H1 (cell line): ENCODE measurements around the gene NIPAL1. TPM values are rescaled to one million over a fixed set of nuclear protein-coding genes. Genes with fewer than 3 reads are reported as not detected.

Experiments
- CTCF ChIA-PET: fragments of 300-600 bp; sonication (Branson Sonifier 250); formaldehyde crosslinking; loops from one replicate; lab custom pipeline; 2021; ENCODE audit not compliant: partially characterized antibody; lab: Charles Lee
- POLR2A ChIA-PET: fragments of 300-600 bp; sonication (Branson Sonifier 250); formaldehyde crosslinking; loops from one replicate; lab custom pipeline; 2021; ENCODE audit warnings: inconsistent platforms; ENCODE audit not compliant: partially characterized antibody; lab: Charles Lee
- DNase-seq, 2 experiments: peaks; one replicate each; pipeline versions ENCODE4 v3.0.0 to v3.0.0-alpha.2; 2010 to 2022; ENCODE audit warnings: low spot score in 2 of 2, low read depth in 1 of 2, mixed read lengths in 1 of 2
- FAIRE-seq: peaks from 2 replicates; lab custom pipeline; 2011; peaks lifted over from hg19 to GRCh38; lab: Jason Lieb, UNC
- H2AFZ ChIP-seq: 2 replicates; pipeline ENCODE4 v1.8.1; 2012; ENCODE audit warnings: low read length, inconsistent platforms
- H2AK5ac ChIP-seq: 2 replicates; pipeline ENCODE4 v1.6.1; 2013; ENCODE audit warnings: low read depth, low read length
- H2BK120ac ChIP-seq: replicated peaks from 2 replicates; pipeline ENCODE3; 2013; ENCODE audit warnings: low read depth, low read length, inconsistent platforms
- H2BK12ac ChIP-seq: 2 replicates; pipeline ENCODE4 v1.6.1; 2013; ENCODE audit warnings: low read depth, low read length
- H2BK15ac ChIP-seq: 2 replicates; pipeline ENCODE4 v1.6.1; 2013; ENCODE audit warnings: low read length
- H2BK20ac ChIP-seq: 2 replicates; pipeline ENCODE4 v1.6.1; 2013; ENCODE audit warnings: low read length
- H2BK5ac ChIP-seq: 2 replicates; pipeline ENCODE4 v1.6.1; 2013; ENCODE audit warnings: low read depth, low read length
- H3K14ac ChIP-seq: 2 replicates; pipeline ENCODE4 v1.6.1; 2013; ENCODE audit warnings: inconsistent platforms; ENCODE audit not compliant: insufficient read length
- H3K18ac ChIP-seq: 2 replicates; pipeline ENCODE4 v1.6.1; 2013; ENCODE audit warnings: low read length; ENCODE audit errors: extremely low read depth
- H3K23ac ChIP-seq: 2 replicates; pipeline ENCODE4 v1.6.1; 2013; ENCODE audit warnings: inconsistent platforms; ENCODE audit not compliant: insufficient read length
- H3K23me2 ChIP-seq: 2 replicates; pipeline ENCODE4 v1.6.1; 2013; ENCODE audit warnings: low read depth, low read length
- H3K27ac ChIP-seq: 2 replicates; pipeline ENCODE4 v1.6.1; 2011; ENCODE audit warnings: low read depth, low read length, inconsistent platforms
- H3K27me3 ChIP-seq, 4 experiments: replicated peaks in 1 of 4; 1 replicate in 1 of 4; 2 replicates in 3 of 4; pipeline versions ENCODE4 v1.6.1 to v1.8.1; 2011 to 2013; ENCODE audit warnings: low read length in 3 of 4, mild to moderate bottlenecking in 3 of 4, inconsistent platforms in 2 of 4, mixed read lengths in 2 of 4, moderate library complexity in 1 of 4; ENCODE audit not compliant: control insufficient read depth in 3 of 4, insufficient read depth in 3 of 4; ENCODE audit errors: extremely low read depth in 1 of 4
- H3K36me3 ChIP-seq, 4 experiments: 2 replicates each; pipeline versions ENCODE4 v1.6.1 to v1.8.1; 2011 to 2013; ENCODE audit warnings: mild to moderate bottlenecking in 4 of 4, low read length in 3 of 4, moderate library complexity in 2 of 4, control low read depth in 1 of 4, inconsistent platforms in 1 of 4; ENCODE audit not compliant: insufficient read depth in 4 of 4, control insufficient read depth in 2 of 4
- H3K4ac ChIP-seq: replicated peaks from 2 replicates; pipeline ENCODE3; 2013; ENCODE audit warnings: low read length, low read depth, mixed read lengths, inconsistent platforms; ENCODE audit not compliant: insufficient read length
- H3K4me1 ChIP-seq, 4 experiments: replicated peaks in 1 of 4; 1 replicate in 1 of 4; 2 replicates in 3 of 4; pipeline versions ENCODE4 v1.6.1 to v1.8.1; 2011 to 2013; ENCODE audit warnings: low read length in 3 of 4, inconsistent platforms in 2 of 4, mixed read lengths in 1 of 4; ENCODE audit not compliant: insufficient read depth in 4 of 4, control insufficient read depth in 3 of 4
- H3K4me2 ChIP-seq, 2 experiments: 2 replicates each; pipeline versions ENCODE4 v1.6.1 to v1.8.1; 2011 to 2013; ENCODE audit warnings: low read depth in 2 of 2, low read length in 2 of 2, control low read depth in 1 of 2, inconsistent platforms in 1 of 2, mild to moderate bottlenecking in 1 of 2; ENCODE audit not compliant: insufficient read depth in 1 of 2
- H3K4me3 ChIP-seq, 4 experiments: fragments of 200-600, 300-600 bp in 1 of 4; sonication (generic), shearing (Covaris generic), sonication (Bioruptor Twin) in 1 of 4; 2 replicates each; pipeline versions ENCODE4 v1.5.1 to v1.8.1; 2011 to 2016; ENCODE audit warnings: low read length in 4 of 4, low read depth in 3 of 4, control low read depth in 2 of 4, inconsistent platforms in 2 of 4, mild to moderate bottlenecking in 2 of 4, mixed read lengths in 1 of 4, moderate library complexity in 1 of 4; ENCODE audit not compliant: insufficient read depth in 2 of 4; ENCODE audit errors: extremely low read depth in 1 of 4
- H3K56ac ChIP-seq: replicated peaks from 2 replicates; pipeline ENCODE3; 2013; ENCODE audit warnings: low read depth, mild to moderate bottlenecking, mixed read lengths, low read length, inconsistent platforms; ENCODE audit not compliant: insufficient read length
- H3K79me1 ChIP-seq: 2 replicates; pipeline ENCODE4 v1.6.1; 2013; ENCODE audit warnings: low read depth, low read length, control low read depth
- H3K79me2 ChIP-seq, 2 experiments: 2 replicates each; pipeline versions ENCODE4 v1.6.1 to v1.8.1; 2012 to 2013; ENCODE audit warnings: low read length in 2 of 2, mild to moderate bottlenecking in 2 of 2, inconsistent platforms in 1 of 2; ENCODE audit not compliant: insufficient read depth in 2 of 2, control insufficient read depth in 1 of 2
- H3K9ac ChIP-seq, 4 experiments: replicated peaks in 1 of 4; 1 replicate in 1 of 4; 2 replicates in 3 of 4; pipeline versions ENCODE4 v1.6.1 to v1.8.1; 2011 to 2013; ENCODE audit warnings: low read depth in 3 of 4, low read length in 3 of 4, control low read depth in 2 of 4, mild to moderate bottlenecking in 2 of 4, moderate library complexity in 2 of 4, inconsistent platforms in 1 of 4; ENCODE audit errors: extremely low read depth in 1 of 4
- H3K9me3 ChIP-seq, 2 experiments: 2 replicates each; pipeline versions ENCODE4 v1.6.1 to v1.8.1; 2012 to 2013; ENCODE audit warnings: mild to moderate bottlenecking in 2 of 2, moderate library complexity in 2 of 2, control low read depth in 1 of 2, inconsistent platforms in 1 of 2, low read depth in 1 of 2, low read length in 1 of 2, mixed read lengths in 1 of 2; ENCODE audit not compliant: insufficient read depth in 2 of 2
- H4K20me1 ChIP-seq, 2 experiments: replicated peaks in 1 of 2; 2 replicates each; pipeline versions ENCODE3 to v1.8.1; 2011 to 2013; ENCODE audit warnings: inconsistent platforms in 2 of 2, low read length in 2 of 2, mild to moderate bottlenecking in 1 of 2; ENCODE audit not compliant: insufficient read depth in 2 of 2, control insufficient read depth in 1 of 2
- H4K5ac ChIP-seq: 2 replicates; pipeline ENCODE4 v1.6.1; 2013; ENCODE audit warnings: low read length, low read depth, mixed read lengths, inconsistent platforms; ENCODE audit not compliant: insufficient read length
- H4K8ac ChIP-seq: 2 replicates; pipeline ENCODE4 v1.8.0; 2013; ENCODE audit warnings: mild to moderate bottlenecking, moderate library complexity, low read length, inconsistent platforms; ENCODE audit not compliant: insufficient read depth; ENCODE audit errors: extremely low read depth
- H4K91ac ChIP-seq: replicated peaks from 2 replicates; pipeline ENCODE3; 2013; ENCODE audit warnings: low read length, mixed read lengths, inconsistent platforms; ENCODE audit not compliant: insufficient read length
- BRCA1 ChIP-seq: IDR thresholded peaks from 2 replicates; pipeline ENCODE4 v1.6.1; 2012; ENCODE audit warnings: low read depth, low read length, improper control_type of control experiment
- CBX8 ChIP-seq: fragments of 300-800, 300-1000 bp; sonication (generic); IDR thresholded peaks from 2 replicates; pipeline ENCODE4 v1.7.1; 2016; ENCODE audit warnings: low read depth, low read length, borderline replicate concordance
- E2F6 ChIP-seq: IDR thresholded peaks from 2 replicates; pipeline ENCODE4 v1.6.1; 2012; ENCODE audit warnings: inconsistent platforms
- EZH2 ChIP-seq: fragments of 200-600 bp; sonication (generic); IDR thresholded peaks from 2 replicates; pipeline ENCODE4 v1.7.1; 2012; ENCODE audit warnings: low read depth, mild to moderate bottlenecking, moderate library complexity, low read length, inconsistent platforms; ENCODE audit not compliant: severe bottlenecking
- MAFK ChIP-seq: IDR thresholded peaks from 2 replicates; pipeline ENCODE4 v1.6.1; 2012; ENCODE audit warnings: low read depth, mild to moderate bottlenecking, improper control_type of control experiment, low read length
- MAX ChIP-seq: IDR thresholded peaks from 2 replicates; pipeline ENCODE4 v1.6.1; 2012; ENCODE audit warnings: inconsistent platforms
- NANOG ChIP-seq: IDR thresholded peaks from 2 replicates; pipeline ENCODE4 v1.6.1; 2011; ENCODE audit warnings: low read length, low read depth, mild to moderate bottlenecking, inconsistent platforms; ENCODE audit not compliant: insufficient read depth, poor library complexity, severe bottlenecking
- RFX5 ChIP-seq: IDR thresholded peaks from 2 replicates; pipeline ENCODE4 v1.6.1; 2011; ENCODE audit warnings: low read depth, low read length, improper control_type of control experiment, borderline replicate concordance
- SAP30 ChIP-seq: fragments of 300-600 bp; sonication (generic); IDR thresholded peaks from 2 replicates; pipeline ENCODE4 v1.7.1; 2012; ENCODE audit warnings: low read length, moderate library complexity, mild to moderate bottlenecking, inconsistent platforms; ENCODE audit not compliant: insufficient read depth, insufficient replicate concordance
- TCF12 ChIP-seq: IDR thresholded peaks from 2 replicates; pipeline ENCODE4 v1.6.1; 2011; ENCODE audit warnings: low read depth, mild to moderate bottlenecking, low read length
- WGBS, 2 experiments: shearing (Covaris generic) in 1 of 2; methylation state at CpG; one replicate each; pipeline versions ENCODE4 v1.1.6 to v1.1.7; 2013 to 2015; ENCODE audit warnings: low lambda C conversion rate in 2 of 2, mixed read lengths in 2 of 2, inconsistent platforms in 1 of 2, low coverage in 1 of 2, missing lambda C conversion rate in 1 of 2; ENCODE audit not compliant: insufficient replicate concordance in 2 of 2, insufficient coverage in 1 of 2, insufficient read length in 1 of 2; ENCODE audit errors: extremely low coverage in 1 of 2, missing lambda C conversion rate in 1 of 2; 5-methylcytosine and 5-hydroxymethylcytosine counted together
- polyA plus RNA-seq, 7 experiments: library from polyadenylated mRNA; depleted of rRNA in 3 of 7; stranded (reverse) in 5 of 7; unstranded in 2 of 7; fragments of >200 nt in 5 of 7; fragments of 200-250 nt in 2 of 7; gene quantifications; 1 replicate in 5 of 7; 2 replicates in 1 of 7; 4 replicates in 1 of 7; pipeline versions ENCODE4 v1.2.1 to v1.2.3, GENCODE V29; 2011 to 2013; ENCODE audit warnings: missing spikeins in 2 of 7, mixed read lengths in 2 of 7
- total RNA-seq: library from RNA; stranded (reverse); fragmentation: NEBNext Ultra II Directional; extraction: Animal tissue kit (Norgen Biotek cat#: 25700); gene quantifications from 2 replicates; pipeline ENCODE4 v1.2.1, GENCODE V29; 2021

The NIPAL1 gene
- total and polyA plus RNA-seq, 2 of the 8 experiments (the other 6 are each of a cell fraction or from before 2014, with no cell fraction given): 1.4 to 4.9 TPM

GRCh38 chr4:48074657-48075056, 58.1 kb downstream of the NIPAL1 start:
- no peaks in the 10 kb centered on the region for H3K9me3 ChIP-seq
- no peak overlapping the region for H3K9ac ChIP-seq
- H2BK20ac ChIP-seq: no peak overlapping the region
- no peaks in the 10 kb centered on the region for H3K27me3 ChIP-seq
- no peak overlapping the region for H2BK12ac ChIP-seq
- FAIRE-seq: no peak
- H3K27ac ChIP-seq: no peak overlapping the region
- H3K4me3 ChIP-seq: no peak overlapping the region
- no peak overlapping the region for H3K4me2 ChIP-seq
- H4K8ac ChIP-seq: no peak overlapping the region
- ChIA-PET POLR2A (no interaction called here), CTCF (interaction anchor here (0.6 to 3.7 kb wide), 4 partner anchors 10 to 41 kb away, joined by 3 to 14 read pairs (median 3); no protein-coding TSS in a partner anchor)
- no peak overlapping the region for H2BK5ac ChIP-seq
- H3K23ac ChIP-seq: no peak overlapping the region
- 100% methylated on average over 1 of the region's 1 CpG; no CpG with 5 or more reads in 1 of the 2 experiments for WGBS, 2 experiments
- H4K91ac ChIP-seq: no peak overlapping the region
- H3K4me1 ChIP-seq: no peaks in the 10 kb centered on the region
- no peaks in the 10 kb centered on the region for H3K79me1 ChIP-seq
- no peak overlapping the region for H2BK120ac ChIP-seq
- DNase-seq: no peak
- H4K5ac ChIP-seq: no peak overlapping the region
- H3K36me3 ChIP-seq: no peaks in the 10 kb centered on the region
- no peak overlapping the region for H2BK15ac ChIP-seq
- no peak for TF ChIP-seq RFX5
- no peak for TF ChIP-seq E2F6
- TF ChIP-seq NANOG: no peak
- no peak for TF ChIP-seq BRCA1
- no peak for TF ChIP-seq MAFK
- TF ChIP-seq EZH2: no peak
- TF ChIP-seq TCF12: no peak
- no peak for TF ChIP-seq CBX8
- TF ChIP-seq MAX: no peak
- no peak for TF ChIP-seq SAP30
- H3K23me2 ChIP-seq: no peaks in the 10 kb centered on the region
- no peak overlapping the region for H2AK5ac ChIP-seq
- H3K18ac ChIP-seq: no peak overlapping the region
- no peak overlapping the region for H2AFZ ChIP-seq
- no peak overlapping the region for H3K4ac ChIP-seq
- H3K79me2 ChIP-seq: no peaks in the 10 kb centered on the region
- no peaks in the 10 kb centered on the region for H4K20me1 ChIP-seq
- H3K14ac ChIP-seq: no peak overlapping the region
- H3K56ac ChIP-seq: no peak overlapping the region
